Ishikawa (cell line): ENCODE data around the gene PRPH.

Experiments
- CREB1 ChIP-seq: IDR thresholded peaks from 2 replicates; pipeline ENCODE4 v1.6.1; 2012; ENCODE audit warnings: low read depth
- EP300 ChIP-seq: IDR thresholded peaks from 2 replicates; pipeline ENCODE4 v1.6.1; 2012; ENCODE audit warnings: borderline replicate concordance
- FOXM1 ChIP-seq: IDR thresholded peaks from 2 replicates; pipeline ENCODE4 v1.6.1; 2012; ENCODE audit warnings: low read depth, borderline replicate concordance
- NFIC ChIP-seq: IDR thresholded peaks from 2 replicates; pipeline ENCODE4 v1.6.1; 2012
- RAD21 ChIP-seq: IDR thresholded peaks from 2 replicates; pipeline ENCODE4 v1.6.1; 2012; ENCODE audit warnings: low read depth
- TCF12 ChIP-seq: IDR thresholded peaks from 2 replicates; pipeline ENCODE4 v1.6.1; 2012; ENCODE audit warnings: low read depth
- ZBTB7A ChIP-seq: IDR thresholded peaks from 2 replicates; pipeline ENCODE4 v1.6.1; 2012; ENCODE audit warnings: low read depth
- TF ChIP-seq, protein P1 (sequence below): IDR thresholded peaks from 2 replicates; pipeline ENCODE4 v1.6.1; 2012
- TF ChIP-seq, protein P2 (sequence below): IDR thresholded peaks from 2 replicates; pipeline ENCODE4 v1.6.1; 2012; ENCODE audit warnings: low read depth, mild to moderate bottlenecking

DNA sequence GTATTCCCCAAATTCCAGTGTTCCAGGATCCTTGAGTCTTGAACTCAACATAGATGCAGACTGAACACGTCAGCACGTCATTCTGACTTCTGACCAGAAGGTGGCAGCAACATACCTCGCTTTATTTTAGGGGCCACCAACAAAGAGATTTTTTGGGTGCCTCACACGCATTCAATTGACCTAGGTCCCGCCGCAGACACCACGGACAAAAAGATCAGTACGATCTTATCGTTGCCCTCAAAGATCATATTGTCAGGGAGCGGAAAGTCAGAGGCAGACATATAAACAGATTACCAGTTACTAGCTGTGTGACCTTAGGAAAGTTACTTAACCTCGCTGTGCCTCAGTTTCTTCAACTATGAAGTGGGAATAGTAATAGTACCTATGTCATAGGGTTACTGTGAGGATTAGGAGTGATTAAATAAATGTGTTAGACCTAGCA, 6.5 kb upstream of the PRPH start:
- TF ChIP-seq EP300: no peak
- peak; percentile 56; the same call in 1 of the 2 replicates for TF ChIP-seq CREB1
- no peak for TF ChIP-seq NFIC
- TF ChIP-seq, protein P1, sequence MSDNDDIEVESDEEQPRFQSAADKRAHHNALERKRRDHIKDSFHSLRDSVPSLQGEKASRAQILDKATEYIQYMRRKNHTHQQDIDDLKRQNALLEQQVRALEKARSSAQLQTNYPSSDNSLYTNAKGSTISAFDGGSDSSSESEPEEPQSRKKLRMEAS: no peak
- TF ChIP-seq RAD21: peak; percentile 96
- no peak for TF ChIP-seq ZBTB7A
- TF ChIP-seq TCF12: no peak
- TF ChIP-seq, protein P2, sequence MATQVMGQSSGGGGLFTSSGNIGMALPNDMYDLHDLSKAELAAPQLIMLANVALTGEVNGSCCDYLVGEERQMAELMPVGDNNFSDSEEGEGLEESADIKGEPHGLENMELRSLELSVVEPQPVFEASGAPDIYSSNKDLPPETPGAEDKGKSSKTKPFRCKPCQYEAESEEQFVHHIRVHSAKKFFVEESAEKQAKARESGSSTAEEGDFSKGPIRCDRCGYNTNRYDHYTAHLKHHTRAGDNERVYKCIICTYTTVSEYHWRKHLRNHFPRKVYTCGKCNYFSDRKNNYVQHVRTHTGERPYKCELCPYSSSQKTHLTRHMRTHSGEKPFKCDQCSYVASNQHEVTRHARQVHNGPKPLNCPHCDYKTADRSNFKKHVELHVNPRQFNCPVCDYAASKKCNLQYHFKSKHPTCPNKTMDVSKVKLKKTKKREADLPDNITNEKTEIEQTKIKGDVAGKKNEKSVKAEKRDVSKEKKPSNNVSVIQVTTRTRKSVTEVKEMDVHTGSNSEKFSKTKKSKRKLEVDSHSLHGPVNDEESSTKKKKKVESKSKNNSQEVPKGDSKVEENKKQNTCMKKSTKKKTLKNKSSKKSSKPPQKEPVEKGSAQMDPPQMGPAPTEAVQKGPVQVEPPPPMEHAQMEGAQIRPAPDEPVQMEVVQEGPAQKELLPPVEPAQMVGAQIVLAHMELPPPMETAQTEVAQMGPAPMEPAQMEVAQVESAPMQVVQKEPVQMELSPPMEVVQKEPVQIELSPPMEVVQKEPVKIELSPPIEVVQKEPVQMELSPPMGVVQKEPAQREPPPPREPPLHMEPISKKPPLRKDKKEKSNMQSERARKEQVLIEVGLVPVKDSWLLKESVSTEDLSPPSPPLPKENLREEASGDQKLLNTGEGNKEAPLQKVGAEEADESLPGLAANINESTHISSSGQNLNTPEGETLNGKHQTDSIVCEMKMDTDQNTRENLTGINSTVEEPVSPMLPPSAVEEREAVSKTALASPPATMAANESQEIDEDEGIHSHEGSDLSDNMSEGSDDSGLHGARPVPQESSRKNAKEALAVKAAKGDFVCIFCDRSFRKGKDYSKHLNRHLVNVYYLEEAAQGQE: no peak
- TF ChIP-seq FOXM1: no peak
